Fibroblast of lung (primary cell): ENCODE results near the gene ZC3HAV1.

Source experiments
- EZH2 ChIP-seq: IDR thresholded peaks from 2 replicates; pipeline ENCODE4 v1.5.1; 2012; ENCODE audit warnings: low read length, control low read depth, mild to moderate bottlenecking; ENCODE audit errors: missing control alignments
- TF ChIP-seq, protein P1 (sequence below), 2 donors: IDR thresholded peaks in 1 of 2; conservative IDR thresholded peaks in 1 of 2; 1 replicate in 1 of 2; 2 replicates in 1 of 2; pipeline ENCODE4 v1.5.1; 2011 to 2012; ENCODE audit warnings: low read length in 2 of 2, control low read depth in 1 of 2, inconsistent platforms in 1 of 2, low read depth in 1 of 2, mild to moderate bottlenecking in 1 of 2

DNA sequence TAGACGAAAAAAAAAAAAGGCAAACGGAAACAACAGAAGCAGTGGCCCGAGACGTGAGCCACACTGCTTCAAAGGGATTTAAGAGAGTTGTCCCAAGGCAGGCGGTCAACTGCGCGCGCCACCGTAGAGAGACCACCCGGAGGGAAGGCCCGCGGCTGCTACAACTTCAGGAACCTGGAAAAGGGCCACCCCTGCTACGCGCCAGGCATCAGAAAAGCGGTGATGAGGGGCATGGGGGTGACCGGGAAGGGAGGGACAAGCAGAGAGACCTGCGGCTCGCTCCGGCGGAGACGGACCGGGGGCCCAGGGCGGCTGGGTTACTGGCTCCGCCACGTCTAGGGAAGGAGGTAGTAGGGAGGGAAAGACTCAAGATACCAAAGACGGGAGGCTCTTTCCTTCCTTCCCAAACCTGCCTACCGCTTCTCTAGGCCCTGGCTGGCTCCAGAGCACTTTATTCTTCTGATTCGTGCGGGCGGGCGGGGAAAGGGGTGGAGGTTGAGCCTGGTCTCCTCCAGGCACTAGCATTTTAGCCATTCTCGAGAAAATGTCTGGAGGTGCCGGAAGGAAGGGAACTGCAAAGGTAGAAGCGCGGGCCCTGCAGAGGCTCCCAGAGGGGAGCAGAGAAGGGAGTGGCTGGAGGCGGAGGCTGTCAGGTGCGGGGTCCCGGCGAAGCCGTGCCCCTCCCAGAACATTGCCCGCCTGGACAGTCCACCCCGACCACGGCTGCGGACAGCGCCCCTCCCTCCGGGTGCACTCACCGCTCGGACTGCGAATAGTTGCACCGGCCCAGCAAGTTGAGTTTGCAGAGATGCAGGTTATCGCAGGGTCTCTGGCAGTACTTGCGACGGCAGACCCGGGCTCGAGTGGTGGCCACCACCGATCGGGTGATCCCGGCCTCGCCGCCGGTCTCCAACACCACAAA, 993 bp downstream of the ZC3HAV1 start:
- TF ChIP-seq, protein P1, sequence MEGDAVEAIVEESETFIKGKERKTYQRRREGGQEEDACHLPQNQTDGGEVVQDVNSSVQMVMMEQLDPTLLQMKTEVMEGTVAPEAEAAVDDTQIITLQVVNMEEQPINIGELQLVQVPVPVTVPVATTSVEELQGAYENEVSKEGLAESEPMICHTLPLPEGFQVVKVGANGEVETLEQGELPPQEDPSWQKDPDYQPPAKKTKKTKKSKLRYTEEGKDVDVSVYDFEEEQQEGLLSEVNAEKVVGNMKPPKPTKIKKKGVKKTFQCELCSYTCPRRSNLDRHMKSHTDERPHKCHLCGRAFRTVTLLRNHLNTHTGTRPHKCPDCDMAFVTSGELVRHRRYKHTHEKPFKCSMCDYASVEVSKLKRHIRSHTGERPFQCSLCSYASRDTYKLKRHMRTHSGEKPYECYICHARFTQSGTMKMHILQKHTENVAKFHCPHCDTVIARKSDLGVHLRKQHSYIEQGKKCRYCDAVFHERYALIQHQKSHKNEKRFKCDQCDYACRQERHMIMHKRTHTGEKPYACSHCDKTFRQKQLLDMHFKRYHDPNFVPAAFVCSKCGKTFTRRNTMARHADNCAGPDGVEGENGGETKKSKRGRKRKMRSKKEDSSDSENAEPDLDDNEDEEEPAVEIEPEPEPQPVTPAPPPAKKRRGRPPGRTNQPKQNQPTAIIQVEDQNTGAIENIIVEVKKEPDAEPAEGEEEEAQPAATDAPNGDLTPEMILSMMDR (conservative IDR thresholded peaks at IDR 0.05 in 1 of 2, IDR thresholded peaks at IDR 0.05 in 1 of 2; ENCODE audit: low read depth in 1 of 2, low read length in 2 of 2), result no peak
- no peak for TF ChIP-seq EZH2
